ENCODE measurements around the gene HERC6. TPM values are rescaled to one million over a fixed set of nuclear protein-coding genes. Genes with fewer than 3 reads are reported as not detected.
"Not testable (repeated sequence)": the region's sequence is repeated elsewhere in the genome, so short reads cannot be mapped to it uniquely, and the experiment has no call there.

Gene HERC6
- polyA plus RNA-seq, 1 experiment: 1.5 TPM

- no peak for TF ChIP-seq CTCF (IDR thresholded peaks at IDR 0.05; ENCODE audit: low read depth, low read length)
- Histone ChIP-seq H3K27me3 (ENCODE audit: control insufficient read depth, insufficient read depth, low read length) (no peaks in the 10 kb centered on the region), H3K9me3 (ENCODE audit: control insufficient read depth, insufficient read depth, low read length) (no peaks in the 10 kb centered on the region), H3K4me3 (ENCODE audit: low read depth, low read length) (no peak overlapping the region), H3K27ac (ENCODE audit: low read depth, low read length) (no peak overlapping the region)
- DNase-seq (ENCODE audit: low read depth, low spot score): no peak
- CTCF ChIA-PET: no interaction called here
- POLR2A ChIA-PET: no interaction called here
These were observed 41.2 kb downstream of the HERC6 start for GRCh38 chr4:88419874-88420273.

GRCh38 chr4:88420844-88421243 is 42.2 kb downstream of the HERC6 start:
- ChIA-PET POLR2A (no interaction called here), CTCF (no interaction called here)

GRCh38 chr4:88422403-88422802 is 43.8 kb downstream of the HERC6 start:
- no peaks in the 10 kb centered on the region for H3K9me3 ChIP-seq (ENCODE audit: control insufficient read depth, insufficient read depth, low read length)
- ChIA-PET CTCF (no interaction called here), POLR2A (no interaction called here)
- no peaks in the 10 kb centered on the region for H3K27me3 ChIP-seq (ENCODE audit: control insufficient read depth, insufficient read depth, low read length)
- DNase-seq (ENCODE audit: low read depth, low spot score): no peak
- no peak overlapping the region for H3K27ac ChIP-seq (ENCODE audit: low read depth, low read length)
- no peak for TF ChIP-seq CTCF (IDR thresholded peaks at IDR 0.05; ENCODE audit: low read depth, low read length)
- no peak overlapping the region for H3K4me3 ChIP-seq (ENCODE audit: low read depth, low read length)

More at GRCh38 chr4:88420844-88421243, 42.2 kb downstream of the HERC6 start:
- Histone ChIP-seq H3K27ac (ENCODE audit: low read depth, low read length) (no peak overlapping the region), H3K27me3 (ENCODE audit: control insufficient read depth, insufficient read depth, low read length) (no peaks in the 10 kb centered on the region), H3K4me3 (ENCODE audit: low read depth, low read length) (no peak overlapping the region), H3K9me3 (ENCODE audit: control insufficient read depth, insufficient read depth, low read length) (no peaks in the 10 kb centered on the region)
- TF ChIP-seq CTCF (IDR thresholded peaks at IDR 0.05; ENCODE audit: low read depth, low read length): no peak
- DNase-seq (ENCODE audit: low read depth, low spot score): no peak

- no peaks in the 10 kb centered on the region for H3K27me3 ChIP-seq (ENCODE audit: control insufficient read depth, insufficient read depth, low read length)
- POLR2A ChIA-PET: no interaction called here
- H3K27ac ChIP-seq (ENCODE audit: low read depth, low read length): no peak overlapping the region
- no peaks in the 10 kb centered on the region for H3K9me3 ChIP-seq (ENCODE audit: control insufficient read depth, insufficient read depth, low read length)
- no peak overlapping the region for H3K4me3 ChIP-seq (ENCODE audit: low read depth, low read length)
- CTCF ChIA-PET: no interaction called here
- no peak for TF ChIP-seq CTCF (IDR thresholded peaks at IDR 0.05; ENCODE audit: low read depth, low read length)
- no peak for DNase-seq (ENCODE audit: low read depth, low spot score)
These were observed 50.7 kb downstream of the HERC6 start for GRCh38 chr4:88429401-88429800.

- CTCF ChIA-PET: interaction anchor here (0.8 kb wide), 1 partner anchor 217 kb away, joined by 3 read pairs; no protein-coding TSS in a partner anchor
- POLR2A ChIA-PET: no interaction called here
These were observed 57.5 kb downstream of the HERC6 start for GRCh38 chr4:88435987-88436693.

GRCh38 chr4:88437873-88438272 is 59.2 kb downstream of the HERC6 start:
- H3K9me3 ChIP-seq (ENCODE audit: control insufficient read depth, insufficient read depth, low read length); CTCF ChIA-PET; H3K27ac ChIP-seq (ENCODE audit: low read depth, low read length); H3K4me3 ChIP-seq (ENCODE audit: low read depth, low read length); H3K27me3 ChIP-seq (ENCODE audit: control insufficient read depth, insufficient read depth, low read length); DNase-seq (ENCODE audit: low read depth, low spot score): not testable (repeated sequence)
- POLR2A ChIA-PET: interaction anchor here (0.7 kb wide), 1 partner anchor 190 kb away, joined by 9 read pairs; no protein-coding TSS in a partner anchor

More at GRCh38 chr4:88435987-88436693, 57.5 kb downstream of the HERC6 start:
- DNase-seq (ENCODE audit: low read depth, low spot score): no peak
- H3K27me3 ChIP-seq (ENCODE audit: control insufficient read depth, insufficient read depth, low read length): no peaks in the 10 kb centered on the region
- no peaks in the 10 kb centered on the region for H3K9me3 ChIP-seq (ENCODE audit: control insufficient read depth, insufficient read depth, low read length)
- no peak overlapping the region for H3K4me3 ChIP-seq (ENCODE audit: low read depth, low read length)
- TF ChIP-seq CTCF (IDR thresholded peaks at IDR 0.05; ENCODE audit: low read depth, low read length): no peak
- H3K27ac ChIP-seq (ENCODE audit: low read depth, low read length): no peak overlapping the region
